ENCODE measurements around the gene HNF4A. TPM values are rescaled to one million over a fixed set of nuclear protein-coding genes. Genes with fewer than 3 reads are reported as not detected.

The HNF4A gene
- total and polyA plus RNA-seq, 2 of the 13 experiments (the other 11 are each of a cell fraction or from before 2014, with no cell fraction given), result 80.9 to 169 TPM

DNA sequence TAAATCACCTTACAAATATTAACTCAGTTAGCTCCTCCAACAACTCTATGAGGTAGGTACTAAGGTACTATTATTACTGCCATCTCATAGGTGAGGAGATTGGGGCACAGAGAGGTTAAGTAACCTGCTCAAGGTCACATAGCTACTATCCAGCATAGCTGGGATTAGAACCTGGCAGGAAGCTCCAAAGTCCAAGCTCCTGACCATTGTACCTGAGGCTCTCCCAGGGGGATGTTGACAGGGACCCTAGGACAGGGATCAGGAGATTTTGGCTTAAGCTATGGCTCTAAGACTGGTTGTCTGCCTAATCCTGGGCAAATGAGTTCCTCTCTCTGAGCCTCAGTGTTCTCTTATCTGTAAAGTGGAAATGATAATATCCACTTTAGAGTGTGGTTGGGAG is 59.3 kb downstream of the HNF4A start (continued):
- no peak for TF ChIP-seq ZUFSP (CRISPR knock-in tag; IDR thresholded peaks at IDR 0.05; ENCODE audit: borderline replicate concordance)
- no peak for TF ChIP-seq ZNF776 (CRISPR knock-in tag; IDR thresholded peaks at IDR 0.05)
- TF ChIP-seq ZNF446 (CRISPR knock-in tag; IDR thresholded peaks at IDR 0.05), result no peak
- TF ChIP-seq ARID3A (IDR thresholded peaks at IDR 0.05; ENCODE audit: low read depth, low read length), result no peak
- no peak for TF ChIP-seq ARID2 (CRISPR knock-in tag; IDR thresholded peaks at IDR 0.05; ENCODE audit: borderline replicate concordance)
- no peak for TF ChIP-seq ZNF512 (CRISPR knock-in tag; IDR thresholded peaks at IDR 0.05)
- TF ChIP-seq NFKBIZ (CRISPR knock-in tag; IDR thresholded peaks at IDR 0.05), result no peak
- no peak for TF ChIP-seq ZNF589 (CRISPR knock-in tag; conservative IDR thresholded peaks at IDR 0.05)
- no peak for TF ChIP-seq TEF (CRISPR knock-in tag; IDR thresholded peaks at IDR 0.05)
- no peak for TF ChIP-seq ZNF737 (CRISPR knock-in tag; IDR thresholded peaks at IDR 0.05; ENCODE audit: borderline replicate concordance)
- TF ChIP-seq KDM2A (CRISPR knock-in tag; IDR thresholded peaks at IDR 0.05; ENCODE audit: borderline replicate concordance, low read depth), result no peak
- TF ChIP-seq ZNF180 (CRISPR knock-in tag; IDR thresholded peaks at IDR 0.05; ENCODE audit: borderline replicate concordance, low read depth), result no peak
- TF ChIP-seq ZNF883 (CRISPR knock-in tag; IDR thresholded peaks at IDR 0.05; ENCODE audit: not compliant biosample characterization), result no peak
- TF ChIP-seq RXRB (CRISPR knock-in tag; IDR thresholded peaks at IDR 0.05; ENCODE audit: borderline replicate concordance), result 0 out of 2 replicates have a peak, but pooled peaks have one; percentile 35
- TF ChIP-seq ZNF207 (IDR thresholded peaks at IDR 0.05; ENCODE audit: borderline replicate concordance), result no peak
- TF ChIP-seq, protein P1, sequence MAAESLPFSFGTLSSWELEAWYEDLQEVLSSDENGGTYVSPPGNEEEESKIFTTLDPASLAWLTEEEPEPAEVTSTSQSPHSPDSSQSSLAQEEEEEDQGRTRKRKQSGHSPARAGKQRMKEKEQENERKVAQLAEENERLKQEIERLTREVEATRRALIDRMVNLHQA (CRISPR knock-in tag; IDR thresholded peaks at IDR 0.05), result no peak
- 0 out of 2 replicates have a peak, but pooled peaks have one; percentile 31 for TF ChIP-seq POLR2AphosphoS5 (IDR thresholded peaks at IDR 0.05; ENCODE audit: low read depth, low read length)
- TF ChIP-seq KLF9 (CRISPR knock-in tag; IDR thresholded peaks at IDR 0.05; ENCODE audit: low read depth), result no peak
- TF ChIP-seq, protein P2, sequence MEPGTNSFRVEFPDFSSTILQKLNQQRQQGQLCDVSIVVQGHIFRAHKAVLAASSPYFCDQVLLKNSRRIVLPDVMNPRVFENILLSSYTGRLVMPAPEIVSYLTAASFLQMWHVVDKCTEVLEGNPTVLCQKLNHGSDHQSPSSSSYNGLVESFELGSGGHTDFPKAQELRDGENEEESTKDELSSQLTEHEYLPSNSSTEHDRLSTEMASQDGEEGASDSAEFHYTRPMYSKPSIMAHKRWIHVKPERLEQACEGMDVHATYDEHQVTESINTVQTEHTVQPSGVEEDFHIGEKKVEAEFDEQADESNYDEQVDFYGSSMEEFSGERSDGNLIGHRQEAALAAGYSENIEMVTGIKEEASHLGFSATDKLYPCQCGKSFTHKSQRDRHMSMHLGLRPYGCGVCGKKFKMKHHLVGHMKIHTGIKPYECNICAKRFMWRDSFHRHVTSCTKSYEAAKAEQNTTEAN (CRISPR knock-in tag; conservative IDR thresholded peaks at IDR 0.05), result no peak
- TF ChIP-seq ZNF121 (CRISPR knock-in tag; IDR thresholded peaks at IDR 0.05), result no peak
- TF ChIP-seq ZNF800 (CRISPR knock-in tag; IDR thresholded peaks at IDR 0.05), result no peak
- TF ChIP-seq JUN (CRISPR knock-in tag; IDR thresholded peaks at IDR 0.05), result no peak
